NCI-H2227 (cell line): ENCODE data around the gene LDAH.

ENCODE experiments used
- DNase-seq: peaks from one replicate; lab custom pipeline; 2025; ENCODE audit not compliant: unreplicated experiment; lab: John Stamatoyannopoulos, UW

The LDAH gene

GRCh38 chr2:20653695-20654534 lies 169.0 kb downstream of the LDAH start:
- DNase-seq: no peak

DNA sequence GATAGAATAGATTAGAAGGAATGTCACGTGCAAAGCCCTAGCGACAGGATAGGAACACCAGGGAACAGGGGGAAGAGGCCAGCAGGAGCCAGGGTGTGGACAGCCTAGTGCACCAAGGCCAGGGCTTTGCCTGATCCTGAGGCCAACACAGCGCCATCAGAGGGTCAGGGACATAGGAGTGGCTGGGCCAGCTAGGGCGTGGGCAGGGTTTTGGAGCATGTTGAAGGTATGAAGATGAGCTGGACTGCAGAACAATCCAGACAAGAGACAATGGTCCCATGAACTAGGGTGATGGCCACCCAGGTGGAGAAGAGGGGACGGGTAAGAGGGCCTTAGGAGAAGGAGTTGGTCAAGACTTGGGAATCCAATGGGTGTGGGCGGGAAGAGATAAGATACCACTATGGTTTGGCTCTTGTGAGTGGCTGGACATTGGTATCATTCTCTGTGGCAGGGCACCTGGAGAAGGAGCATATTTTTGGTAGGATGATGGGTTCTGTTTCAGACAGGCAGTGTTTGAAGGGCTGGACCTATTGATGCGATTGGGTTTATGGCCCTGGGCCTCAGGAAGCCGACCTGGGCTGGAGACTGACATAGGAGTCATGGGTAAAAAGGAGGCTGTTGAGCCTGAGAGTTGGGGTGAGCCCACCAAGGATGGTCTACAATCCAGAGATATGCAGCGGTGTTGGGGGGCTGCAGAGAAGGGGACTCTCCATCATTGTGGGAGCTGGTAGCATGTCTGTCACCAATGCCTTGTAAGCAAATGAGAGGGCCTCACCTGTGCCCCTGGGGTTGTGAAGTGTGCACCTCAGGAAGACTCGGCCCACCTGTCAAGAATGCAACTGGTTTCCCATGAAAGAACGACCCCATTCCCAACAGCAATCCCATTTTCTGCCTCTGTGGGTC lies 170.0 kb downstream of the LDAH start:
- DNase-seq: no peak

DNA sequence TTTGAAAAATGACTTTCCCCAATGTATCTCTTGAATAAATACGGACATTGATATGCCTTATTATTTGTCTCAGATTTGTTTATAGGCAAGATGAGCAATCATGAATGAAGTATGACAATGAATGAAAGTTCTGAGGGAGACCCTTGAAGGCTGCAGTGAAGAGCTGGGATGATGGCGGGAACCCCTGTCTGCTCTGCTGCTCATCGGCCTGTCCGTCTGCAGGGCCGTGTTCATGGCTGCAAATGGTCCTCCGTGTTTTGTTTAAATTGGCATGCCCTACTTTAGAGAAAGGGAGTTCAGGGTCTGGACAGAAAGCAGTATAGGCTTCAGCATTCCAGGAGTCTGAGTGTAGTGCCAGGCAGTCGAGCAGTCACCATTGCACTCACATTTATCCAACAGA lies 170.8 kb downstream of the LDAH start:
- DNase-seq: no peak

DNA sequence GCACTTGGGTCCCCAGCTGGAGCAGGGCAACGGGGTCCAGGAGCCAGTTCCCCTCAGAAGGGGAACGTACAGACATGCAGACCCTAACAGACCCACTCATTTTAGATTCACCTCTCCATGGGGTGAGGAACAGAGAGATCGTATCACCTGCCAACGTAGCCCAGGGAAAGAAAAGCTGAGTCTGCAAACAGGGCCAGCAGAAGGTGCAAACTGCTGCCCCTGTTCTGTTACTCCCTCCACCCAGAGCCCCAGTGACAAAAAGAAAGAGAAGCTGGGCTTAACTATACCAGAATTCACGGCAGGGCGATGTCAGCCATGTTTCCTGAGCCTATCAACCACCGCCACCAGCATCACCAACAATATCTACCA lies 171.2 kb downstream of the LDAH start:
- no peak for DNase-seq

- DNase-seq: peak; percentile 94
These were observed 171.8 kb downstream of the LDAH start, which contains the start of gene HS1BP3 for GRCh38 chr2:20650877-20651730. Gene HS1BP3, minus strand, starts transcription at chr2:20651098. Its CDS starts 35 bp downstream, at chr2:20651063.

- DNase-seq: peak; percentile 76
These were observed 172.5 kb downstream of the LDAH start for GRCh38 chr2:20650393-20650876.

- no peak for DNase-seq
These were observed 172.9 kb downstream of the LDAH start for GRCh38 chr2:20649976-20650375.

DNA sequence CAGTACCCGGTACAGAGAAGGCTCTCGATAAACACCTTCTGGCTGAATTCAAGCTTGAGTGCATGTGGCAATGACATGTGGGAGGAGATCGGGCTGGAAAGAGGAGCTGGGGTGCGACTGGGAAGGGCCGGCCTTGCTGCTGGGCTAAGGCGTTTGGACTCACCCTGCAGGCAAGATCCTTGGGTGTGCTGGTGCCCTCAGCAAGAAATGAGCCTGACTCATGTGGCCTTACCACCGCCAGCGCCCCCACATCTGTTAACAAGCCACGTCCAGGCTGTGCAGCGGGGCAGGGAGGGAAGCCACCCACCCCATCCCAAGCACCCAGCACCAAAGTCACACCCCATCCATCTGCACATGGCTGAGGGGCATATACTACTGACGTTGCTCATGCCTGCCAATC lies 173.3 kb downstream of the LDAH start:
- DNase-seq: no peak

DNA sequence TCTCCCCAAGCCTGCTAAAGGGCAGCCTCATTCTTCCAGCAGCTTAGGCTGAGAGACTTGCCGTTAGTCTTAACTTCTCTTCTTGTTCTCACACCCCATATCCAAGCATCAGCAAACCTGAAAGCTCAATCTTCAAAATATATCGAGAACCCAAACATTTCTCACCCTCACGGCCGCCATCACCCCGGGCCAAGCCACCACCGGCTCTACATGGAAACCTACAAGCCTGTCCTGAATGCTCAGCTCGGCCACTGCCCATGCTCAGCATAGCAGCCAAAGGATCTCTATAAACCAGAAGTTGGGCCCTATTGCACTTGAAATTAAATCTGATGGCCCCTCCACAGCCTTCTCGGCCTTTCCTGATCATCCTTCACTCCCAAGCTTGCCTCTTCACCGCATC lies 174.1 kb downstream of the LDAH start:
- no peak for DNase-seq

- no peak for DNase-seq
These were observed 174.7 kb downstream of the LDAH start for GRCh38 chr2:20648206-20648605.

DNA sequence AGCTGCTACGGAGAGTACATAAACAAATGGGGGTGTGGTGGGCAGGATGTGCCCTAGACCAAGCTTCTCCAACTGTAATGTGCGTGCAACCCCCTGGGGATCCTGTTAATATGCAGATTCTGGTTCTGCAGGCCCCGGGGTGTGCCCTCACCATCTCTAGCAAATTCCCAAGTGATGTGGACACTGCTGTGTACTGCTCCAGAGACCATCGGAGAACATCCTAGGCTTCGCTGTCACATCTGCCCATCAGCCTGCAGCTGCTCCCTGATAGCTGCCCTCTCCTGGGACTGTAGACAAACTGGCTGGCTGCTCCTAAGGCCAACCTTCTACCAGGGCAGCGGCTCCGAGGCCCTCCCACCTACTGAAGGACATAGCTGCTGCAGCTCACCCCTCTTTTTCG lies 175.2 kb downstream of the LDAH start:
- no peak for DNase-seq

DNA sequence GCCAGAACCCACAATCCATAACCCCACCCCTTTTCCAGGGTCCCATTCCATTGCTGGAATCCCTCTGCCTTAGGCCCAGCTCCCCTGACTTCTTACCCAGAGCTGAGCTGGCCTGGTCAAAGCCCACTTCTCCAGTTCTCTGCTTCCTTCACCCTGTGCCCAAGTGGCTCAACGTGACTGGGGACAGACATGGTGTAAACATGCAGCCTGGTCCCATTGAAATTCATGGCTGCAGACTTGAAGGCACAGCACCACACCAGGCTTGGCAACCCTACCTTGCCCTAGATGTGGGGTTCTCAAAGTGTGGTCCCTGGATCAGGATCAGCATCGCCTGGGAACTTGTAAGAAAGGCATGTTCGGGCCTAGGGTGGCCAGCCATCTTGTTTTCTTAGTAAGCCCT lies 175.7 kb downstream of the LDAH start:
- no peak for DNase-seq

DNA sequence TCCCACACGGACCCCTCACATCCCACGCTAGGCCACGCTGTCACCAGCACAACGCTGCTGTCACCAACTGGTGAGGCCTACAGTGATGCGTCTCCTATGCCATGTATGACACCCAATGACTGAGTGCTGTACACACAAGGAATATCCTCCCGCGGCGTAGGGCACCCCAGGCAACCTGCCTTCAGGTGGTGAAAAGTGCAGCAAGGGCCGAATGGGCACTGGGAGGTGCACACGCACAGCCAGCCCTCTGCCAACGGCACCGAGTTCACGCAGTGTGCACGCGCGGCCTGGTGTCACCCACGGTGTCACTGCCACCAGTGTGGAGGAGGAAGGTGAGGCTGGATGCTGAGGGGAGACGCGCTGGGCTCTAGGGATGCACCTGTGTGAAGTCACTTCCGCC lies 176.5 kb downstream of the LDAH start:
- DNase-seq: no peak

DNA sequence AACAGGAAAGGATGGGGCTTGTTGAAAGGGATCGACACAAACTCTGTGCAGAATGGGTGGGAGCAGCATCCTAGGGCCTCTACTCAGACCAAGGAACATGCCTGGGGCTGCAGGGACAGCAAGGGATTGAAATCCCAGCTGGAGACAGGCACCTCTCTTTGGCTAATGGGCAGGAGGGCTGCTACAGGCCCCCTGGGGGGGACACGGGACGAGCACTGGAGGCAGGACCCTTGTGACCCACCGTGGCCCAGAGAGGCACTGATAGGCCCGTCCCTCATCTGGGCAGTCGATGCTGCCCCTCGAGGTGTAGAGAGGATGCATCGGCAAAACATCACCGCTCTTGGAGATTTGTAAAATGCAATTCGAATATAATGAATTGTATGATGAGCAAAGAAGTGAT lies 177.1 kb downstream of the LDAH start:
- DNase-seq: no peak

DNA sequence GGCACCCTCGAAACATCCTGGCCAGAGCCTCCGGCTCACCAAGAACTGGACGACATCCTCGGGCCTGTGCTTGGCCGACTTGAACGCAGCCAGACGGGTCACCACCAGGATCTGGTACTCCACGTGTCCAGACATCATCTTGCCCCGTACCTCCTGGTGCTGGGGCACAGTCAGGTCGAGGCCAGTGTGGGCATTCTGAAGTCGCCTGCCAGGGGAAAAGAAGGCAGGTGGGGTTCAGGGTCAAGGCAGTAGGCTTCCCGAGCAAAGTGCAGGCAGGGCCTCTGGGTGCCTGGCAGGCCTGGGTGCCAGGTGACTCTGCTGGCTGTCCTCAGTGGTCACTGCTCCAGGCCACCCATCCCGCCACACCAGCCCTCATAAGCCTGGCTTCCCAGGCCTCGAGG lies 177.6 kb downstream of the LDAH start:
- no peak for DNase-seq

GRCh38 chr2:20643826-20644225 lies 179.1 kb downstream of the LDAH start:
- DNase-seq: no peak

GRCh38 chr2:20643060-20643459 lies 179.8 kb downstream of the LDAH start:
- no peak for DNase-seq

GRCh38 chr2:20642055-20642971 lies 180.6 kb downstream of the LDAH start:
- DNase-seq: peak; percentile 85

DNA sequence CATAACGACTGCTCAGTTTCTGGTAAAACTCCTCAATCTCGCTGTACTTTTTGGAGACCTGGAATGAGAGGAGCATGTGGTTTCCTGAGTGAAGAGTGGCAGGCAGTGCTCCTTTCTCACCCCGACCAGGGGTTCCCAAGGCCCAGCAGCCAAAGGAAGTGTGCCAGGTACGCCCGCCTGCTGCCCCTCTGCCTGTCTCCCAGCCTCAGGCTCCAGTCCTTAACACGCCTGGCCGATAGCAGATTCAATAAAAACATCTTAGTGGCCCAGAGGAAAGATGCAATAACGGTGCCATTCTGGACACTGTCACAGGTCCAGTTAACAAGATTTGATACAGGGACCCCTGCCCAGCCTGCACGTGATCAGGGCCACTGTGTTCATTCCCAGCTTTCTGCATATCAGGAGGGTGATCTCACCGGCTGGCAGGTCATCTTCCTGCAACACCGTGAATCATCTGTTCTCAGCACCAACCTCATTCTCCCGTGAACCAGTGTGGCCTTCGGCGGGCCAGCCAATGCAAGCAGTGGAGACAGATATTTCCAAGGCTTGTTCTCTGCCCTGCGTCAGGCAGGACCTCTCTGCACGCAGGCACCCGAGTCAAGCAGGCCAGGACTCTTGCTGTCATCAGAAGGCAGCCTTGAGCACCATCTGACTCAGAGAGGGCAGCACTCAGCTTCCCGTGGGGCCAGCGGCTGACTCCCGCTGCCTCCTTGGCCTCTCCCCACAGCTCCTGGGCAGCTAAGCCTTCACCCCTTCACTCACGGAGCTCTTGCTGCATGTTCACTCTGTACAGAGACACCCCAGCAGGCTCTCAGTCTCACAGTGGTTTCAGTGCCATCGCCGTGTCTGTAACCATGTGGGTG lies 181.5 kb downstream of the LDAH start:
- DNase-seq: no peak
